Activated gamma-delta T cell treated with Interleukin-2 at 50 U/mL for 16 hours (primary cell): ENCODE data around the gene TCOF1.

Experiments used
- DNase-seq: peaks from one replicate; pipeline ENCODE4 v3.0.0-alpha.2; 2020

The TCOF1 gene

GRCh38 chr5:150323092-150323491 is 34.4 kb upstream of the TCOF1 start:
- no peak for DNase-seq

GRCh38 chr5:150323819-150324218 is 33.7 kb upstream of the TCOF1 start:
- DNase-seq, result no peak

- no peak for DNase-seq
Measured at GRCh38 chr5:150325426-150325825, 32.1 kb upstream of the TCOF1 start.

- no peak for DNase-seq
Measured at GRCh38 chr5:150326707-150327106, 30.8 kb upstream of the TCOF1 start.

GRCh38 chr5:150327139-150327538 is 30.4 kb upstream of the TCOF1 start:
- no peak for DNase-seq

- no peak for DNase-seq
Measured at GRCh38 chr5:150328515-150328914, 29.0 kb upstream of the TCOF1 start.

GRCh38 chr5:150329038-150329437 is 28.5 kb upstream of the TCOF1 start:
- DNase-seq, result no peak

- DNase-seq, result no peak
Measured at GRCh38 chr5:150329881-150330876, 27.3 kb upstream of the TCOF1 start.

- DNase-seq, result no peak
Measured at GRCh38 chr5:150333400-150333799, 24.1 kb upstream of the TCOF1 start.

- no peak for DNase-seq
Measured at GRCh38 chr5:150335778-150336177, 21.7 kb upstream of the TCOF1 start.

- no peak for DNase-seq
Measured at GRCh38 chr5:150338546-150338945, 19.0 kb upstream of the TCOF1 start.

GRCh38 chr5:150339165-150339564 is 18.3 kb upstream of the TCOF1 start:
- DNase-seq, result no peak

GRCh38 chr5:150339841-150340240 is 17.7 kb upstream of the TCOF1 start:
- DNase-seq, result no peak

GRCh38 chr5:150340614-150341255 is 16.8 kb upstream of the TCOF1 start:
- DNase-seq, result no peak

- no peak for DNase-seq
Measured at GRCh38 chr5:150341331-150341730, 16.2 kb upstream of the TCOF1 start.

GRCh38 chr5:150341989-150342388 is 15.5 kb upstream of the TCOF1 start:
- DNase-seq, result no peak

GRCh38 chr5:150342583-150342982 is 14.9 kb upstream of the TCOF1 start:
- DNase-seq, result no peak

GRCh38 chr5:150343994-150344631 is 13.4 kb upstream of the TCOF1 start:
- no peak for DNase-seq

GRCh38 chr5:150345716-150346115 is 11.8 kb upstream of the TCOF1 start:
- DNase-seq, result no peak

- DNase-seq, result no peak
Measured at GRCh38 chr5:150346592-150346991, 10.9 kb upstream of the TCOF1 start.

GRCh38 chr5:150347003-150347402 is 10.5 kb upstream of the TCOF1 start:
- DNase-seq, result no peak

GRCh38 chr5:150347451-150347850 is 10.0 kb upstream of the TCOF1 start:
- no peak for DNase-seq

- no peak for DNase-seq
Measured at GRCh38 chr5:150349681-150350275, 7.7 kb upstream of the TCOF1 start.
